Measurements from ENCODE around the gene COQ8A. TPM values are rescaled to one million over a fixed set of nuclear protein-coding genes. Genes with fewer than 3 reads are reported as not detected.

COQ8A gene
- total and polyA plus RNA-seq, 4 experiments from 2014 or later = 43.5 to 70.7 (median 59.3) TPM

DNA sequence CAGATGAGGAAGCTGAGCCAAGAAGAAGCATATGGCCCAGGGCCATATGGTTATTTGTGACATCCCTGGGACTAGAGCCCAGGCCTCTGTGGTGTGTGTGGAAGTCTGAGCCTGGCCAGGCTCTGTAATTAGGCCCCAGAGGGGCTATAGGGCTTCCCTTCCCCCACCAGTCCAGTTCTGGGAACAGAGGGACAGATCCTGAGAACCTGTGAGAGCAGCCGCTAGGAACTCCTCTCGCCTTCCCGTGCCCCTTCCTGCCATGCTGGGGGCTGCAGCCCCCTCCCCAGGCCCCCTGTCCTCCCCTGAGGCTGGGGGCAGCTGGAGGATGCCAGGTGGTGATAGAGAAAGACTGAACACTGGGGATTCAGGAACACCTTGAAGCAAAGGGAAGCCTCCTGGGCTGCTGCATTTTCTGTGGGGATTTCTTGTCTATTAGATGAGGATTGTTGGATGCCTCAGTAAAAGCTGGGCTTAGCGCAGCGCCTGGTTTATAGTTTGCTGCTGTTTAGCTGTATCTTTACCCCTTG is 33.3 kb downstream of the COQ8A start:
- intact Hi-C loops (cut with micrococcal nuclease) = no loop called here
- Histone ChIP-seq H3K4me1 (ENCODE audit: insufficient read depth, low read length) (no peaks in the 10 kb centered on the region), H3K9me3 (ENCODE audit: control insufficient read depth in 1 of 2, low read length in 2 of 2) (no peaks in the 10 kb centered on the region), H3K4me3 (ENCODE audit: low read length in 2 of 2) (no peak overlapping the region), H3K27me3 (ENCODE audit: insufficient read depth, low read length) (no peaks in the 10 kb centered on the region), H3K36me3 (ENCODE audit: insufficient read depth, low read length) (peaks cover 16% of the 10 kb centered on the region), H3K27ac (ENCODE audit: low read depth, low read length) (no peak overlapping the region)
- Mint-ChIP-seq H3K4me1 (peaks cover 0 to 9% (median 3%) of the 10 kb centered on the region in 4 donors), H3K36me3 (peaks cover 27 to 39% of the 10 kb centered on the region in 2 donors), H3K27me3 (no peaks in the 10 kb centered on the region), H3K4me3 (no peak overlapping the region), H3K9me3 (peaks cover 0 to 9% (median 5%) of the 10 kb centered on the region in 8 donors), H3K27ac (peak overlapping the region in 1 of 7 donors; percentile 41)
- CTCF ChIA-PET (ENCODE audit: partially characterized antibody) = no interaction called here
- DNase-seq = no peak
- POLR2A ChIA-PET (ENCODE audit: partially characterized antibody) = no interaction called here

DNA sequence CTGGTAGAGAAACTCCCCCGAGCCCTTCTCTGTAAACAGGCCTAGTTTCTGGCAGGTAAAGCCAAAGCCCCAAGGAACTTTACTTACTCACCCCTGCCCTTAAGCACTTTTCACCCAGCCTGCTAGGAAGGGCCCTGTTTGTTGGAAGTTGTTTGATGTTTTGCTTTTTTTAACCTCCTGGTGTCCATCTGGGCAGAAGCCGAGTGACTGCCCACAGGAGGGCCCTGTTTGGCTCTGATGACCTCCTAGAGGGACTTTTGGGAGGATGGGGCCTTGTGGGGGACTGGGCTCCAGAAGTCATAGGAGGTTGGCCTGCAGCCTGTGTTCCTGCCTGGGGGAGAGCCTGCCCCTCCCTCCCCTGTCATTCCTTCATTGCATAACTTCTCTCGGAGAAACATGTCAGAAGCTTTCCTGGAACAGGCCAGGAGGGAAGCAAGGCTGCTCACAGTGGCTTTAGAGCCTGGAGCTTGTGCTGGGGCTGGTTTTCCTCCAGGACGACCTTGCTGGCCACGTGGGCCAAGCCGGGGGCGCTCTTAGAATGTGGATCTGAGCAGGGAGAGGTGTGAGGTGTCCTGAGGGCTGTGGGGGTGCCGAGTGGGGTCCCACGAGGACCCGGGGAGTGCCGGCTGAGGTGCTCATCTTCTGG is 33.9 kb downstream of the COQ8A start:
- H3K27ac Mint-ChIP-seq = peak overlapping the region in 2 of 7 donors; percentile 12 to 41
- no peak overlapping the region for H3K4me3 ChIP-seq (ENCODE audit: low read length in 2 of 2)

DNA sequence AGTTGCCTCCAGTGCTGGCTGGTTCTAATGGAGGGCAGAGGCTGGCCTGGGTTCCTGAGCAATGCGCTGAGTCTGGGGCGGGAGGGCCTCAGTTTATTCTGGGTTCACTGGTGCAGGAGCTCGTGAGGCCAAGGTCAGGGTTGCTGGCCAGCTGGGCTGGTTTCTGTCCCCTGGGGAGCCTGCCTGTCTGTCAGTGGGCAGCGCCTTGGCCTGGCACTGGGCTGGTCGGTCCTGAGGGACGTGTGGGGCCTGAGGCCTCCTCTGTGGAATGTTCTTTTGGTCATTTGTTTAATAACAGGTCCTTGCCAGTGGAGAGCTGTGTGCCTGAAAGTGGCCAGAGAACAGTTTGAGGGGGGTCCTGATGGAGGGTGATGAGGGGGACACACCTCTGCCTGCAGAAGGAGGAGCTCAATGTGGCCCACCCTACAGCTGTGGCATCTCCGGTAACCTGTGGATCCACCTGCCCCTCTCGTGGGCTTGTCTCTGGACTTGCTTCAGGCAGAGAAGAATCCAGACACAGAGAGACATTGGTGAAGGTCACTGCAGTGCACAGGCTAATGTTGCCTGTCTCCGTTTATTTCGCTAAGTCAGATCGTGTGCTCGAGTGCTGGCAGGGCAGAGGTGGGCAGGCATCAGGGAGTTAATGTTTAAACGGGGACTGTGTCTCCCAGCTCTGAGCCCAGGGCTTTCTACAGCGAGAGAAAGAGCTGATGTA is 34.6 kb downstream of the COQ8A start:
- Histone ChIP-seq H3K36me3 (ENCODE audit: insufficient read depth, low read length) (peaks cover 13% of the 10 kb centered on the region), H3K4me1 (ENCODE audit: insufficient read depth, low read length) (no peaks in the 10 kb centered on the region), H3K9me3 (ENCODE audit: control insufficient read depth in 1 of 2, low read length in 2 of 2) (no peaks in the 10 kb centered on the region), H3K4me3 (ENCODE audit: low read length in 2 of 2) (no peak overlapping the region), H3K27ac (ENCODE audit: low read depth, low read length) (no peak overlapping the region), H3K27me3 (ENCODE audit: insufficient read depth, low read length) (no peaks in the 10 kb centered on the region)
- Mint-ChIP-seq H3K4me1 (peaks cover 0 to 5% (median 2%) of the 10 kb centered on the region in 4 donors), H3K4me3 (no peak overlapping the region), H3K9me3 (peaks cover 0 to 7% (median 5%) of the 10 kb centered on the region in 8 donors), H3K27ac (peak overlapping the region in 1 of 7 donors; percentile 12), H3K36me3 (peaks cover 14 to 26% of the 10 kb centered on the region in 2 donors), H3K27me3 (no peaks in the 10 kb centered on the region)
- CTCF ChIA-PET (ENCODE audit: partially characterized antibody) = no interaction called here
- POLR2A ChIA-PET (ENCODE audit: partially characterized antibody) = no interaction called here
- intact Hi-C loops (cut with micrococcal nuclease) = no loop called here
- no peak for DNase-seq

More for the DNA sequence above, 33.9 kb downstream of the COQ8A start:
- no peaks in the 10 kb centered on the region for H3K4me1 ChIP-seq (ENCODE audit: insufficient read depth, low read length)
- Mint-ChIP-seq H3K27me3 (no peaks in the 10 kb centered on the region), H3K4me1 (peaks cover 0 to 9% (median 3%) of the 10 kb centered on the region in 4 donors), H3K9me3 (peaks cover 0 to 9% (median 5%) of the 10 kb centered on the region in 8 donors), H3K36me3 (peaks cover 21 to 33% of the 10 kb centered on the region in 2 donors), H3K4me3 (no peak overlapping the region)
- CTCF ChIA-PET (ENCODE audit: partially characterized antibody) = no interaction called here
- POLR2A ChIA-PET (ENCODE audit: partially characterized antibody) = no interaction called here
- intact Hi-C loops (cut with micrococcal nuclease) = no loop called here
- no peak overlapping the region for H3K27ac ChIP-seq (ENCODE audit: low read depth, low read length)
- no peaks in the 10 kb centered on the region for H3K27me3 ChIP-seq (ENCODE audit: insufficient read depth, low read length)
- DNase-seq = no peak
- H3K9me3 ChIP-seq (ENCODE audit: control insufficient read depth in 1 of 2, low read length in 2 of 2) = no peaks in the 10 kb centered on the region
- H3K36me3 ChIP-seq (ENCODE audit: insufficient read depth, low read length) = peaks cover 16% of the 10 kb centered on the region

- Histone ChIP-seq H3K4me3 (ENCODE audit: low read length in 2 of 2) (no peak overlapping the region), H3K27ac (ENCODE audit: low read depth, low read length) (no peak overlapping the region), H3K36me3 (ENCODE audit: insufficient read depth, low read length) (peaks cover 6% of the 10 kb centered on the region), H3K27me3 (ENCODE audit: insufficient read depth, low read length) (no peaks in the 10 kb centered on the region), H3K4me1 (ENCODE audit: insufficient read depth, low read length) (no peaks in the 10 kb centered on the region), H3K9me3 (ENCODE audit: control insufficient read depth in 1 of 2, low read length in 2 of 2) (no peaks in the 10 kb centered on the region)
- ChIA-PET POLR2A (ENCODE audit: partially characterized antibody) (no interaction called here), CTCF (ENCODE audit: partially characterized antibody) (no interaction called here)
- no peak overlapping the region for H3K27ac Mint-ChIP-seq
- no peaks in the 10 kb centered on the region for H3K27me3 Mint-ChIP-seq
- intact Hi-C loops (cut with micrococcal nuclease) = no loop called here
- peaks cover 0 to 7% (median 5%) of the 10 kb centered on the region in 8 donors for H3K9me3 Mint-ChIP-seq
- H3K4me3 Mint-ChIP-seq = no peak overlapping the region
- no peak for DNase-seq
- H3K4me1 Mint-ChIP-seq = peaks cover 0 to 5% (median 2%) of the 10 kb centered on the region in 4 donors
- peaks cover 9 to 21% of the 10 kb centered on the region in 2 donors for H3K36me3 Mint-ChIP-seq
These were observed 35.5 kb downstream of the COQ8A start for GRCh38 chr1:226975259-226976250.

DNA sequence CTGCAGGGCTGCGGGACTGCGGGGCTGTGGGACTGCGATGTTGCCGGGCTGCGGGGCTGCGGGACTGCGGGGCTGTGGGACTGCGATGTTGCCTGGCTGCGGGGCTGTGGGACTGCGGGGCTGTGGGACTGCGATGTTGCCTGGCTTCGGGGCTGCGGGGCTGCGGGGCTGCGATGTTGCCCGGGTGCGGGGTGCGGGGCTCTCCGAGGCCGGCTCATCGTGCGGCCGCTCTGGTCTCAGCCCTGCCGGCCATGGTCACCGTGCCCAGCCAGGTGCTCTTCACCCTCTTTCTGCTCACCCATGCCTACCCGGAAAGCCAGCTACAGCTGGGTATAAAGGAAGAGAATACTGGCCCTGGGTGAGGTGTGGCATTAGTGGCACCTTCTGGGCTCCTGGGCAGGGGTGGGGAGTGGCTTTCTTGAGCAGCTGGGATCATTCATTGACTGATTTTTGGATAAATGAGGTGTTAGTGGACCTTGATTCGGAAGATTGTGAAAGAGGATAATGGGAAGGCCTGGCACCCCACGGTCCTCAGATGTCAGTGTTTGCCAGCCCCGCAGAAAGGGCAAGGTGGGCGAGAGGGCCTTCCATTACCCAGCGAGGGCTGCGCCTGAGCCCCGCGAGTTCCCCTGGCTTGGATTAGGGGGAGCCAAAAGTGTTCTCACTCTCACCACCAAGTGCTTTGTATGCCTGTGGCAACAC is 36.3 kb downstream of the COQ8A start:
- Histone ChIP-seq H3K9me3 (ENCODE audit: control insufficient read depth in 1 of 2, low read length in 2 of 2) (no peaks in the 10 kb centered on the region), H3K27ac (ENCODE audit: low read depth, low read length) (no peak overlapping the region), H3K4me1 (ENCODE audit: insufficient read depth, low read length) (no peaks in the 10 kb centered on the region), H3K4me3 (ENCODE audit: low read length in 2 of 2) (no peak overlapping the region), H3K36me3 (ENCODE audit: insufficient read depth, low read length) (peaks cover 6% of the 10 kb centered on the region), H3K27me3 (ENCODE audit: insufficient read depth, low read length) (no peaks in the 10 kb centered on the region)
- no peak overlapping the region for H3K4me3 Mint-ChIP-seq
- CTCF ChIA-PET (ENCODE audit: partially characterized antibody) = no interaction called here
- peaks cover 8 to 21% of the 10 kb centered on the region in 2 donors for H3K36me3 Mint-ChIP-seq
- peaks cover 0 to 6% (median 5%) of the 10 kb centered on the region in 8 donors for H3K9me3 Mint-ChIP-seq
- no peak overlapping the region for H3K27ac Mint-ChIP-seq
- no peaks in the 10 kb centered on the region for H3K27me3 Mint-ChIP-seq
- no peak for DNase-seq
- POLR2A ChIA-PET (ENCODE audit: partially characterized antibody) = no interaction called here
- intact Hi-C loops (cut with micrococcal nuclease) = no loop called here
- H3K4me1 Mint-ChIP-seq = peaks cover 0 to 5% (median 2%) of the 10 kb centered on the region in 4 donors

DNA sequence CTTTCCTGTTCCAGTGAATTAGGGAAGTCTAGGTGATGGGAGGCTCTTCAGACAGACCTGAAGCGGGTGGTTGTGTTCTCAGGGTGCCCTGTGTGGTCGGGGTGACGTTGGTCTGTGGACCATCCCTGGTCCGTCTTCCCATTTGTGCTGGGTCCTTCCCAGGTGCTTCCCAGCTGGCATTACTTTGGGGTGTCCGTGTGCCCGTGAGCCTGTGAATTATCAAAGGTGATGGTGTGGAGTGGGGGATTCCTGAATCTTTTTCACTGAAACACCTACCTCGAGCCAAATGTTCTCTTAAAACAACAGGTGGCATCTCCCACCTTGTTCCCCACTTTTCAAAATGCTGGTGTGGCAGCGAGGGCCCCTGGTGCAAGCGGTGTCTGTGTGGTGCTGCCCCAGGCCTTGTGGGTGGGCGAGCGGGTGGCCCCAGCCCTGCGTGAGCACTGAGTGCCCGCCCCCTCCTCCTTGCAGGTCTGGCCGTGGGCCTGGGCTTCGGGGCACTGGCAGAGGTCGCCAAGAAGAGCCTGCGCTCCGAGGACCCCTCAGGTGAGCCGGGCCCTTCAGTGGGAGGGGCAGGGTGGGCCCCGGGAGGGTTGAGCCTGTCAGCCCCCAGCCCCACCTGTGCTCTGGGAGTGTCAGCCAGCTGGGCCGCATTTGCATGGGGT is 37.0 kb downstream of the COQ8A start:
- no peaks in the 10 kb centered on the region for H3K9me3 ChIP-seq (ENCODE audit: control insufficient read depth in 1 of 2, low read length in 2 of 2)
- Mint-ChIP-seq H3K4me3 (no peak overlapping the region), H3K36me3 (peaks cover 3 to 18% of the 10 kb centered on the region in 2 donors), H3K27ac (no peak overlapping the region), H3K4me1 (peaks cover 0 to 4% (median under 1%) of the 10 kb centered on the region in 4 donors), H3K27me3 (no peaks in the 10 kb centered on the region), H3K9me3 (no peaks in the 10 kb centered on the region)
- intact Hi-C loops (cut with micrococcal nuclease) = no loop called here
- no peaks in the 10 kb centered on the region for H3K27me3 ChIP-seq (ENCODE audit: insufficient read depth, low read length)
- DNase-seq = no peak
- peaks cover 3% of the 10 kb centered on the region for H3K36me3 ChIP-seq (ENCODE audit: insufficient read depth, low read length)
- no peaks in the 10 kb centered on the region for H3K4me1 ChIP-seq (ENCODE audit: insufficient read depth, low read length)
- H3K27ac ChIP-seq (ENCODE audit: low read depth, low read length) = no peak overlapping the region
- ChIA-PET CTCF (ENCODE audit: partially characterized antibody) (no interaction called here), POLR2A (ENCODE audit: partially characterized antibody) (no interaction called here)
- H3K4me3 ChIP-seq (ENCODE audit: low read length in 2 of 2) = no peak overlapping the region

Data from CD4-positive, alpha-beta memory T cell (primary cell).